Ishikawa (cell line): ENCODE measurements around the gene WAS.

Experiments used
- CEBPB ChIP-seq: IDR thresholded peaks from 2 replicates; pipeline ENCODE4 v1.6.1; 2012
- CREB1 ChIP-seq: IDR thresholded peaks from 2 replicates; pipeline ENCODE4 v1.6.1; 2012; ENCODE audit warnings: low read depth
- EGR1 ChIP-seq: IDR thresholded peaks from 2 replicates; pipeline ENCODE4 v1.6.1; 2012
- EP300 ChIP-seq: IDR thresholded peaks from 2 replicates; pipeline ENCODE4 v1.6.1; 2012; ENCODE audit warnings: borderline replicate concordance
- FOXM1 ChIP-seq: IDR thresholded peaks from 2 replicates; pipeline ENCODE4 v1.6.1; 2012; ENCODE audit warnings: low read depth, borderline replicate concordance
- NFIC ChIP-seq: IDR thresholded peaks from 2 replicates; pipeline ENCODE4 v1.6.1; 2012
- RAD21 ChIP-seq: IDR thresholded peaks from 2 replicates; pipeline ENCODE4 v1.6.1; 2012; ENCODE audit warnings: low read depth
- TAF1 ChIP-seq: IDR thresholded peaks from 2 replicates; pipeline ENCODE4 v1.6.1; 2012; ENCODE audit warnings: low read depth, mild to moderate bottlenecking
- TCF12 ChIP-seq: IDR thresholded peaks from 2 replicates; pipeline ENCODE4 v1.6.1; 2012; ENCODE audit warnings: low read depth
- TEAD4 ChIP-seq: IDR thresholded peaks from 2 replicates; pipeline ENCODE4 v1.6.1; 2012
- YY1 ChIP-seq: IDR thresholded peaks from 2 replicates; pipeline ENCODE4 v1.6.1; 2012; ENCODE audit warnings: low read depth
- ZBTB7A ChIP-seq: IDR thresholded peaks from 2 replicates; pipeline ENCODE4 v1.6.1; 2012; ENCODE audit warnings: low read depth
- TF ChIP-seq, protein P1 (sequence below): IDR thresholded peaks from 2 replicates; pipeline ENCODE4 v1.6.1; 2012; ENCODE audit warnings: low read depth, mild to moderate bottlenecking
- TF ChIP-seq, protein P2 (sequence below): IDR thresholded peaks from 2 replicates; pipeline ENCODE4 v1.6.1; 2012
- TF ChIP-seq, protein P3 (sequence below): IDR thresholded peaks from 2 replicates; pipeline ENCODE4 v1.6.1; 2012

WAS gene

DNA sequence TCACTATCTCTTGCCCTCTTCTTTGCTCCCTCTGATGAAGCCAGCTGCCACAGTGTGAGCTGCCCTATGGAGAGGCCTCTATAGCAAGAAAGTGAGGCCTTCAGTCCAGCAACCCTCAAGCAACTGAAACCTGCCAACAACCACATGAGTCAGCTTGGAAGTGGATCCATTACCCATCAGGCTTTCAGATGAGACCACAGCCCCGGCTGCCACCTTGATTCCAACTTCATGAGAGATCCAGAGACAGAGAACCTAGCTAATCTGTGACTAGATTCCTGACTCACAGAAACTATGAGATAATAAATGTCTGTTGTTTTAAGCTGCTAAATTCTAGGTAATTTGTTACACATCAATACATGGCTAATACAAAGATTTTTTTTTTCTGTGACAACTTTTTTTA lies 20.4 kb upstream of the WAS start:
- TF ChIP-seq TAF1 (no peak), CEBPB (no peak), EGR1 (no peak), RAD21 (no peak), FOXM1 (no peak), TCF12 (no peak), YY1 (no peak)
- TF ChIP-seq, protein P1, sequence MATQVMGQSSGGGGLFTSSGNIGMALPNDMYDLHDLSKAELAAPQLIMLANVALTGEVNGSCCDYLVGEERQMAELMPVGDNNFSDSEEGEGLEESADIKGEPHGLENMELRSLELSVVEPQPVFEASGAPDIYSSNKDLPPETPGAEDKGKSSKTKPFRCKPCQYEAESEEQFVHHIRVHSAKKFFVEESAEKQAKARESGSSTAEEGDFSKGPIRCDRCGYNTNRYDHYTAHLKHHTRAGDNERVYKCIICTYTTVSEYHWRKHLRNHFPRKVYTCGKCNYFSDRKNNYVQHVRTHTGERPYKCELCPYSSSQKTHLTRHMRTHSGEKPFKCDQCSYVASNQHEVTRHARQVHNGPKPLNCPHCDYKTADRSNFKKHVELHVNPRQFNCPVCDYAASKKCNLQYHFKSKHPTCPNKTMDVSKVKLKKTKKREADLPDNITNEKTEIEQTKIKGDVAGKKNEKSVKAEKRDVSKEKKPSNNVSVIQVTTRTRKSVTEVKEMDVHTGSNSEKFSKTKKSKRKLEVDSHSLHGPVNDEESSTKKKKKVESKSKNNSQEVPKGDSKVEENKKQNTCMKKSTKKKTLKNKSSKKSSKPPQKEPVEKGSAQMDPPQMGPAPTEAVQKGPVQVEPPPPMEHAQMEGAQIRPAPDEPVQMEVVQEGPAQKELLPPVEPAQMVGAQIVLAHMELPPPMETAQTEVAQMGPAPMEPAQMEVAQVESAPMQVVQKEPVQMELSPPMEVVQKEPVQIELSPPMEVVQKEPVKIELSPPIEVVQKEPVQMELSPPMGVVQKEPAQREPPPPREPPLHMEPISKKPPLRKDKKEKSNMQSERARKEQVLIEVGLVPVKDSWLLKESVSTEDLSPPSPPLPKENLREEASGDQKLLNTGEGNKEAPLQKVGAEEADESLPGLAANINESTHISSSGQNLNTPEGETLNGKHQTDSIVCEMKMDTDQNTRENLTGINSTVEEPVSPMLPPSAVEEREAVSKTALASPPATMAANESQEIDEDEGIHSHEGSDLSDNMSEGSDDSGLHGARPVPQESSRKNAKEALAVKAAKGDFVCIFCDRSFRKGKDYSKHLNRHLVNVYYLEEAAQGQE = no peak

DNA sequence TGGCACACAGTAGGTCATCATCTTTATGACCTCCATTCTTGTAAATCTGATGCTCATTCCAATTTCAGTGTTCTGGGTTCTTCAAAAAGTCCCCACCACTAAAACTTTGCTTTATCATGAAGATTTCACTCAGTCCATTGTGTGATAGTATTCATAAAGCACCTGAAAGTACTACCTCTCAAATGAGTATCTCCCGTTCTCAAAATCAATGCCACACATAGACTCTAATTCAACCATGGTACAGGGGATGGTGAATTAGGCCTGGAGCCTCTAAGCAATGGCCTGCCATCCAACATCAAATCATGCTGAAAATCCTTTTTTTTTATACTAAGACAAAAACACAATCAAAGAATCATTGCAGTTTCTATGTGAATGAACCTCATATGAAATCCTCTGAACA lies 19.4 kb upstream of the WAS start:
- TF ChIP-seq FOXM1 = no peak
- TF ChIP-seq EP300 = no peak
- TF ChIP-seq, protein P1 = no peak
- TF ChIP-seq CEBPB = no peak
- TF ChIP-seq RAD21 = no peak
- TF ChIP-seq, protein P2, sequence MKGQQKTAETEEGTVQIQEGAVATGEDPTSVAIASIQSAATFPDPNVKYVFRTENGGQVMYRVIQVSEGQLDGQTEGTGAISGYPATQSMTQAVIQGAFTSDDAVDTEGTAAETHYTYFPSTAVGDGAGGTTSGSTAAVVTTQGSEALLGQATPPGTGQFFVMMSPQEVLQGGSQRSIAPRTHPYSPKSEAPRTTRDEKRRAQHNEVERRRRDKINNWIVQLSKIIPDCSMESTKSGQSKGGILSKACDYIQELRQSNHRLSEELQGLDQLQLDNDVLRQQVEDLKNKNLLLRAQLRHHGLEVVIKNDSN = no peak
- TF ChIP-seq NFIC = no peak
- TF ChIP-seq TAF1 = no peak
- TF ChIP-seq TCF12 = no peak
- TF ChIP-seq, protein P3, sequence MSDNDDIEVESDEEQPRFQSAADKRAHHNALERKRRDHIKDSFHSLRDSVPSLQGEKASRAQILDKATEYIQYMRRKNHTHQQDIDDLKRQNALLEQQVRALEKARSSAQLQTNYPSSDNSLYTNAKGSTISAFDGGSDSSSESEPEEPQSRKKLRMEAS = no peak
- no peak for TF ChIP-seq YY1
- TF ChIP-seq CREB1 = no peak
- no peak for TF ChIP-seq ZBTB7A
- TF ChIP-seq TEAD4 = no peak
- TF ChIP-seq EGR1 = no peak

DNA sequence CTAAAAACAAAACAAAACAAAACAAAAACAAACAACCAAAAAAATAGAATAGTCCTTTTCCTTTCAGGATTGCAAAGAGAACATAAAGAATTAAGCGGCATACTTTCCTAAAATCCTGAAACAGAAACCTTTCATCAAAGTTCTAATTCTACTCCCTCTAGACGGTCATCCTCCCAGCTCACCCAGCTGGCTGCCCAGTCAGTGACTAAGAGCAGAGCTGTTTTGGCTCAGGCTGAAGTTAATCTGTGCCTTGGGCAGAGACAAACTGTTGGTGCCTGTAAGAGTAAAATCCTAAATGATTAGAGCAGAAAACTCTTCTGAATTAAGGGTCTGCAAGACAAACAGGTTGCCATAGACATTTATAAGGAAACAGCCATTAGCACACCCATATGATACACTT lies 17.6 kb upstream of the WAS start:
- TF ChIP-seq FOXM1 = no peak
- TF ChIP-seq CEBPB = no peak
- TF ChIP-seq, protein P2 = no peak
- TF ChIP-seq ZBTB7A = no peak
- TF ChIP-seq YY1 = no peak
- TF ChIP-seq TAF1 = no peak
- TF ChIP-seq, protein P1 = no peak
- TF ChIP-seq EP300 = no peak
- TF ChIP-seq TEAD4 = no peak
- no peak for TF ChIP-seq EGR1
- TF ChIP-seq, protein P3 = no peak
- TF ChIP-seq NFIC = no peak
- TF ChIP-seq RAD21 = no peak
- no peak for TF ChIP-seq CREB1
- TF ChIP-seq TCF12 = no peak

DNA sequence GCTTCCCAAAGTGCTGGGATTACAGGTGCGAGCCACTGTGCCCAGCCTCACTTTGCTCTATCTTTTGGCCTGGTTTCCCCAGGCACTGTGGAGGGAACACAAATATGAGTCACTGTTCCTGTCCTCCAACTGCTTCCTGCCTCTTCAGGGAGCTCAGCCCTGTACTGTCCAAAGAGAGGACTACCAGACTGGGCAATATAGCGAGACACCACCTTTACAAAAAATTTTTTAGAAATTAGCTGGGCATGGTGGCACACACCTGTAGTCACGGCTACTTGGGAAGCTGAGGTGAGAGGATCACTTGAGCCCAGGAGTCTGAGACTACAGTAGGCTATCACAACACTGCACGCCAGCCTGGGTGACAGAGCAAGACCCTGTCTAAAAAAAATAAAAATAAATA lies 16.9 kb upstream of the WAS start:
- TF ChIP-seq NFIC = no peak
- no peak for TF ChIP-seq EGR1
- TF ChIP-seq, protein P1 = no peak
- no peak for TF ChIP-seq EP300
